ENCODE measurements around the gene ITGA11. TPM values are rescaled to one million over a fixed set of nuclear protein-coding genes. Genes with fewer than 3 reads are reported as not detected.

Gene ITGA11
- total and polyA plus RNA-seq, 2 of the 4 experiments (the other 2 are of a cell fraction), result 4.1 to 6.6 TPM

DNA sequence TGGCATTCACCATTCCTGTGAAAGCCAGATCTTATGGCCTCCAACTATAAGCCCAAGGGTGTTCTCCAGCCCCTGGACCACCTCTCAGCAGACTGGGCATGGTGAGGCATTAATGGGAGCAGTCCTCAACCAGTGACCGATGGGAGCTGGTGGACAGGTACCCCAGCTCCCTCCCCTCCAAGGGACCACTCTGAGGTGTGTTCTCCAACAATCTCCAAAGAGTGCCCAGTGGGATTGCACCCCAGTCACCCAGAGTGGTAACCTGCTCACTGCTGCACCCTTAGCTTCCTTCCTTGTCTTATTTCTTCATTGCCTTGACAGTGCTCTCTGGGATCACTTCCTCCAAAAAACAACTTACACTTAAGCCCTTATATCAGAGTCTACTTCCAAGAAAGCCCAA is 8.2 kb upstream of the ITGA11 start:
- BruUV-seq (replicated peaks), result no TSS peak
- no peak overlapping the region for H3K27ac ChIP-seq (ENCODE audit: insufficient read depth, low read length)
- no peaks in the 10 kb centered on the region for H3K9me3 ChIP-seq (ENCODE audit: control insufficient read depth, insufficient read depth, low read length)
- ChIA-PET POLR2A (ENCODE audit: unreplicated experiment) (no interaction called here), CTCF (no interaction called here)
- dilution Hi-C loops (cut with HindIII; ENCODE audit: low sequenced_read_pairs, unreplicated experiment), result no loop called here
- no peaks in the 10 kb centered on the region for H3K36me3 ChIP-seq (ENCODE audit: control insufficient read depth, insufficient read depth, low read length)
- H3K14ac ChIP-seq (replicated peaks; ENCODE audit: low read depth, low read length), result peak overlapping the region; percentile 72
- 80% methylated on average over 1 of the region's 1 CpG; no CpG with 5 or more reads in 1 of the 2 experiments for WGBS, 2 experiments (ENCODE audit: extremely low coverage in 2 of 2, insufficient read length in 1 of 2)
- peaks cover 22% of the 10 kb centered on the region for H3K9me1 ChIP-seq (ENCODE audit: insufficient read depth, low read length)
- no peak overlapping the region for H3K56ac ChIP-seq (ENCODE audit: extremely low read depth, insufficient read depth, low read length)
- H3K4ac ChIP-seq (ENCODE audit: low read depth, low read length), result peak overlapping the region; percentile 85
- H3K4me2 ChIP-seq (ENCODE audit: low read depth, low read length), result no peak overlapping the region
- DNase-seq (no peak), ATAC-seq (ENCODE audit: low read depth) (no peak)
- H2AK9ac ChIP-seq (replicated peaks; ENCODE audit: low read depth, low read length, poor library complexity), result no peak overlapping the region
- H4K8ac ChIP-seq (ENCODE audit: low read depth in 2 of 2, low read length in 2 of 2), result peak overlapping the region in 1 of 2 experiments; percentile 65; a peak in 1 of 4 replicates
- H4K91ac ChIP-seq (ENCODE audit: insufficient read depth, low read depth, low read length), result no peak overlapping the region; the same call in 1 of the 2 replicates
- peak overlapping the region; percentile 81 for H2BK20ac ChIP-seq (ENCODE audit: low read depth, low read length)
- H2AK5ac ChIP-seq (ENCODE audit: low read depth, low read length), result peak overlapping the region; percentile 49; the same call in 1 of the 2 replicates
- H4K5ac ChIP-seq (ENCODE audit: low read depth, low read length), result no peak overlapping the region; the same call in 1 of the 2 replicates
- in situ Hi-C loops (cut with MboI; ENCODE audit: low sequenced_read_pairs), result no loop called here
- no peak overlapping the region for H3K9ac ChIP-seq (ENCODE audit: low read depth, low read length)
- H2BK15ac ChIP-seq (ENCODE audit: low read depth, low read length), result peak overlapping the region; percentile 23; the same call in 2 of the 3 replicates
- intact Hi-C loops (cut with micrococcal nuclease), result loop anchor here (5.0 kb wide), 1 partner anchor 97 kb away; no protein-coding TSS in a partner anchor
- H3K27me3 ChIP-seq (ENCODE audit: control insufficient read depth, insufficient read depth, low read length), result peaks cover 24% of the 10 kb centered on the region
- no peaks in the 10 kb centered on the region for H3K79me1 ChIP-seq (ENCODE audit: low read depth in 1 of 2, low read length in 2 of 2)
- H3K23ac ChIP-seq (ENCODE audit: low read depth, low read length), result 0 out of 2 replicates have a peak overlapping the region, but pooled peaks have one; percentile 24
- no peaks in the 10 kb centered on the region for H4K20me1 ChIP-seq (ENCODE audit: insufficient read depth, low read length)
- H2BK120ac ChIP-seq (ENCODE audit: low read depth, low read length), result peak overlapping the region; percentile 78
- no peak overlapping the region for H2BK5ac ChIP-seq (ENCODE audit: low read depth, low read length, poor library complexity, severe bottlenecking)
- H2AFZ ChIP-seq (replicated peaks; ENCODE audit: low read length, poor library complexity), result no peak overlapping the region
- H3K18ac ChIP-seq (ENCODE audit: low read depth, low read length), result no peak overlapping the region; the same call in 1 of the 2 replicates
- no peak for TF ChIP-seq NFE2L2 (IDR thresholded peaks at IDR 0.05; ENCODE audit: low read depth, low read length)
- TF ChIP-seq, protein P1, sequence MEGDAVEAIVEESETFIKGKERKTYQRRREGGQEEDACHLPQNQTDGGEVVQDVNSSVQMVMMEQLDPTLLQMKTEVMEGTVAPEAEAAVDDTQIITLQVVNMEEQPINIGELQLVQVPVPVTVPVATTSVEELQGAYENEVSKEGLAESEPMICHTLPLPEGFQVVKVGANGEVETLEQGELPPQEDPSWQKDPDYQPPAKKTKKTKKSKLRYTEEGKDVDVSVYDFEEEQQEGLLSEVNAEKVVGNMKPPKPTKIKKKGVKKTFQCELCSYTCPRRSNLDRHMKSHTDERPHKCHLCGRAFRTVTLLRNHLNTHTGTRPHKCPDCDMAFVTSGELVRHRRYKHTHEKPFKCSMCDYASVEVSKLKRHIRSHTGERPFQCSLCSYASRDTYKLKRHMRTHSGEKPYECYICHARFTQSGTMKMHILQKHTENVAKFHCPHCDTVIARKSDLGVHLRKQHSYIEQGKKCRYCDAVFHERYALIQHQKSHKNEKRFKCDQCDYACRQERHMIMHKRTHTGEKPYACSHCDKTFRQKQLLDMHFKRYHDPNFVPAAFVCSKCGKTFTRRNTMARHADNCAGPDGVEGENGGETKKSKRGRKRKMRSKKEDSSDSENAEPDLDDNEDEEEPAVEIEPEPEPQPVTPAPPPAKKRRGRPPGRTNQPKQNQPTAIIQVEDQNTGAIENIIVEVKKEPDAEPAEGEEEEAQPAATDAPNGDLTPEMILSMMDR (conservative IDR thresholded peaks at IDR 0.05; ENCODE audit: low read depth, low read length), result no peak
- TF ChIP-seq CHD1 (IDR thresholded peaks at IDR 0.05; ENCODE audit: low read depth, low read length), result no peak
- TF ChIP-seq, protein P2, sequence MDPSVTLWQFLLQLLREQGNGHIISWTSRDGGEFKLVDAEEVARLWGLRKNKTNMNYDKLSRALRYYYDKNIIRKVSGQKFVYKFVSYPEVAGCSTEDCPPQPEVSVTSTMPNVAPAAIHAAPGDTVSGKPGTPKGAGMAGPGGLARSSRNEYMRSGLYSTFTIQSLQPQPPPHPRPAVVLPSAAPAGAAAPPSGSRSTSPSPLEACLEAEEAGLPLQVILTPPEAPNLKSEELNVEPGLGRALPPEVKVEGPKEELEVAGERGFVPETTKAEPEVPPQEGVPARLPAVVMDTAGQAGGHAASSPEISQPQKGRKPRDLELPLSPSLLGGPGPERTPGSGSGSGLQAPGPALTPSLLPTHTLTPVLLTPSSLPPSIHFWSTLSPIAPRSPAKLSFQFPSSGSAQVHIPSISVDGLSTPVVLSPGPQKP (IDR thresholded peaks at IDR 0.05; ENCODE audit: borderline replicate concordance, low read depth, low read length), result no peak
- TF ChIP-seq RCOR1 (IDR thresholded peaks at IDR 0.05; ENCODE audit: insufficient replicate concordance, low read length), result no peak
- TF ChIP-seq MXI1 (IDR thresholded peaks at IDR 0.05; ENCODE audit: borderline replicate concordance, low read depth, low read length), result no peak
- TF ChIP-seq POLR2A (IDR thresholded peaks at IDR 0.05; ENCODE audit: low read depth, low read length), result no peak
- TF ChIP-seq MAFK (IDR thresholded peaks at IDR 0.05; ENCODE audit: low read depth, low read length), result no peak
- TF ChIP-seq CEBPB (IDR thresholded peaks at IDR 0.05; ENCODE audit: low read depth, low read length), result no peak
- no peak for TF ChIP-seq BHLHE40 (IDR thresholded peaks at IDR 0.05; ENCODE audit: low read depth, low read length)
- no peak for TF ChIP-seq FOS (IDR thresholded peaks at IDR 0.05; ENCODE audit: low read depth, low read length)
- no peak for TF ChIP-seq RFX5 (IDR thresholded peaks at IDR 0.05; ENCODE audit: low read depth, low read length)
- no peak for TF ChIP-seq MAZ (IDR thresholded peaks at IDR 0.05; ENCODE audit: borderline replicate concordance, low read depth, low read length)
- TF ChIP-seq RAD21 (IDR thresholded peaks at IDR 0.05; ENCODE audit: low read length), result no peak
- TF ChIP-seq, protein P3, sequence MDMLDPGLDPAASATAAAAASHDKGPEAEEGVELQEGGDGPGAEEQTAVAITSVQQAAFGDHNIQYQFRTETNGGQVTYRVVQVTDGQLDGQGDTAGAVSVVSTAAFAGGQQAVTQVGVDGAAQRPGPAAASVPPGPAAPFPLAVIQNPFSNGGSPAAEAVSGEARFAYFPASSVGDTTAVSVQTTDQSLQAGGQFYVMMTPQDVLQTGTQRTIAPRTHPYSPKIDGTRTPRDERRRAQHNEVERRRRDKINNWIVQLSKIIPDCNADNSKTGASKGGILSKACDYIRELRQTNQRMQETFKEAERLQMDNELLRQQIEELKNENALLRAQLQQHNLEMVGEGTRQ (IDR thresholded peaks at IDR 0.05; ENCODE audit: low read depth, low read length), result no peak
- TF ChIP-seq SMC3 (IDR thresholded peaks at IDR 0.05; ENCODE audit: low read depth, low read length), result no peak
- H3K4me1 ChIP-seq (ENCODE audit: control insufficient read depth, insufficient read depth, low read length), result peaks cover 15% of the 10 kb centered on the region
- H3K4me3 ChIP-seq (ENCODE audit: insufficient read depth, low read depth, low read length), result no peak overlapping the region

All from IMR-90 (cell line).